NB4 (cell line): ENCODE measurements around the gene MLLT3.

Source experiments
- CTCF ChIP-seq: IDR thresholded peaks from one replicate; pipeline ENCODE4 v1.5.1; 2012; ENCODE audit warnings: low read depth, low read length
- MYC ChIP-seq: IDR thresholded peaks from 2 replicates; pipeline ENCODE4 v1.6.1; 2011; ENCODE audit warnings: low read depth, low read length
- POLR2A ChIP-seq: IDR thresholded peaks from 2 replicates; pipeline ENCODE4 v1.6.1; 2011; ENCODE audit warnings: mild to moderate bottlenecking; ENCODE audit not compliant: insufficient read length; ENCODE audit errors: extremely low read depth

GRCh38 chr9:20477940-20478620 is 144.2 kb downstream of the MLLT3 start:
- TF ChIP-seq CTCF (no peak), POLR2A (no peak), MYC (no peak)
